ENCODE results near the gene SUSD6. TPM values are rescaled to one million over a fixed set of nuclear protein-coding genes. Genes with fewer than 3 reads are reported as not detected.
A peak's percentile ranks its signal among the peaks of the same experiment; 100 is the strongest.

SUSD6 gene
- total and polyA plus RNA-seq, 9 of the 15 experiments (the other 6 are each of a cell fraction or from before 2014, with no cell fraction given): 2.9 to 20.7 (median 5.6) TPM

DNA sequence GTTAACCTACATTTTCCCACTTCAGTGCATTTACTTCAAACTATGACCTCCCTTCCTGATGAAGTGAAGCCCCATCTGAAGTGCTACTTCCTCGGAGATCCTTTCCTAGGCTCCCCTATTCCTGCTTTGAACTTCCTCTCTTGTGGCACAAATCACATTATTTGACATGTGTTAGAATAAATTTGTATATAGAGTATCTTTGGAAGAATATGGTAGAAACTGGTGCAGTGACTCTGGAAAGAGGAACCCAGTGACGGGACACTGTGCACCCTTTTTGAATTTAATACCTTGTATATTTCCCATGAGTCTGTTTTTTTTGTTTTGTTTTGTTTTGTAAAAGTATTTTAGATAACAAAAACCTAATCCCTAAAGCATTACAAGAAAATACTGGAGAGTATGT, 89.2 kb downstream of the SUSD6 start:
- peaks cover 16 to 70% of the 10 kb centered on the region in 2 experiments; a peak in 3 of 5 replicates for H3K4me1 ChIP-seq (replicated peaks in 1 of 2; ENCODE audit: control insufficient read depth in 2 of 2, insufficient read depth in 2 of 2, low read length in 2 of 2)
- H3K9ac ChIP-seq (ENCODE audit: insufficient read depth in 1 of 2, low read depth in 2 of 2, low read length in 2 of 2): peak overlapping the region in 1 of 2 experiments; percentile 78; a peak in 2 of 4 replicates
- ChIA-PET CTCF (ENCODE audit: low intra/inter-chr PET ratio) (no interaction called here), POLR2A (no interaction called here)
- no peak overlapping the region for H2AFZ ChIP-seq (ENCODE audit: low read depth, low read length)
- H3K36me3 ChIP-seq (ENCODE audit: control insufficient read depth, insufficient read depth, low read length): peaks cover 20% of the 10 kb centered on the region
- ATAC-seq: no peak
- no peak overlapping the region for H3K4me3 ChIP-seq
- BruUV-seq (replicated peaks): no TSS peak
- peak overlapping the region; percentile 97 for H3K27ac ChIP-seq (ENCODE audit: extremely low read depth, low read depth, low read length)
- no peak for TF ChIP-seq ELF2 (CRISPR knock-in tag; IDR thresholded peaks at IDR 0.05)
- TF ChIP-seq GATAD2B (IDR thresholded peaks at IDR 0.05; ENCODE audit: borderline replicate concordance): no peak
- TF ChIP-seq CTCFL (IDR thresholded peaks at IDR 0.05; ENCODE audit: borderline replicate concordance, insufficient read depth, low read depth, low read length, poor library complexity, severe bottlenecking): no peak
- peak; percentile 54; the same call in 1 of the 2 replicates for TF ChIP-seq SPI1 (IDR thresholded peaks at IDR 0.05; ENCODE audit: borderline replicate concordance, low read depth, low read length)
- no peak for TF ChIP-seq CXXC5 (CRISPR knock-in tag; IDR thresholded peaks at IDR 0.05)
- no peak for TF ChIP-seq BRD9 (IDR thresholded peaks at IDR 0.05; ENCODE audit: low read depth, partially characterized antibody)
- intact Hi-C loops (cut with micrococcal nuclease) (loop anchor here (5.0 kb wide), 1 partner anchor 48 kb away; no protein-coding TSS in a partner anchor), in situ Hi-C loops (cut with MboI) (no loop called here)
- no peaks in the 10 kb centered on the region for H4K20me1 ChIP-seq (replicated peaks; ENCODE audit: control insufficient read depth, insufficient read depth, low read length)
- no peaks in the 10 kb centered on the region for H3K9me1 ChIP-seq (ENCODE audit: control insufficient read depth, insufficient read depth, low read length)
- no peaks in the 10 kb centered on the region for H3K27me3 ChIP-seq (ENCODE audit: control insufficient read depth in 2 of 2, insufficient read depth in 2 of 2, low read length in 2 of 2)
- no peaks in the 10 kb centered on the region for H3K9me3 ChIP-seq (replicated peaks; ENCODE audit: control insufficient read depth, insufficient read depth, low read depth, low read length)
- peaks cover 87% of the 10 kb centered on the region for H3K79me2 ChIP-seq (ENCODE audit: control insufficient read depth, insufficient read depth, low read length)
- 15% methylated on average over 2 of the region's 2 CpGs for WGBS (ENCODE audit: insufficient coverage, low coverage, missing lambda C conversion rate)
- no peak for DNase-seq (ENCODE audit: extremely low read depth in 1 of 4, low spot score in 3 of 4)
- FAIRE-seq: no peak
- no peak overlapping the region for H3K4me2 ChIP-seq (ENCODE audit: insufficient read depth, low read length)
